Measurements from ENCODE around the gene DNAJA4.

Gene DNAJA4

GRCh38 chr15:78228356-78228996 lies 35.9 kb upstream of the DNAJA4 start:
- no peaks in the 10 kb centered on the region for H3K9me3 ChIP-seq (ENCODE audit: control insufficient read depth, insufficient read depth, low read depth, low read length)
- ChIA-PET POLR2A (no interaction called here), CTCF (interaction anchor here (0.6 to 2.1 kb wide), 8 partner anchors 13 to 121 kb away, joined by 3 to 11 read pairs (median 4); no protein-coding TSS in a partner anchor)
- no peak overlapping the region for H3K27ac ChIP-seq (ENCODE audit: extremely low read depth, low read depth, low read length)
- no peak overlapping the region for H3K4me3 ChIP-seq (ENCODE audit: low read depth, low read length)
- H3K36me3 ChIP-seq (ENCODE audit: control insufficient read depth in 2 of 2, insufficient read depth in 1 of 2, low read length in 2 of 2), result no peaks in the 10 kb centered on the region
- no peaks in the 10 kb centered on the region for H3K4me1 ChIP-seq (ENCODE audit: control insufficient read depth, insufficient read depth, low read length)
- TF ChIP-seq ZFP3 (tag by site-specific recombination; IDR thresholded peaks at IDR 0.05; ENCODE audit: low read depth), result no peak
- TF ChIP-seq PATZ1 (tag by site-specific recombination; IDR thresholded peaks at IDR 0.05), result no peak
- no peak for TF ChIP-seq RBAK (tag by site-specific recombination; IDR thresholded peaks at IDR 0.05)
- TF ChIP-seq ZNF623 (tag by site-specific recombination; IDR thresholded peaks at IDR 0.05), result peak; percentile 95

DNA sequence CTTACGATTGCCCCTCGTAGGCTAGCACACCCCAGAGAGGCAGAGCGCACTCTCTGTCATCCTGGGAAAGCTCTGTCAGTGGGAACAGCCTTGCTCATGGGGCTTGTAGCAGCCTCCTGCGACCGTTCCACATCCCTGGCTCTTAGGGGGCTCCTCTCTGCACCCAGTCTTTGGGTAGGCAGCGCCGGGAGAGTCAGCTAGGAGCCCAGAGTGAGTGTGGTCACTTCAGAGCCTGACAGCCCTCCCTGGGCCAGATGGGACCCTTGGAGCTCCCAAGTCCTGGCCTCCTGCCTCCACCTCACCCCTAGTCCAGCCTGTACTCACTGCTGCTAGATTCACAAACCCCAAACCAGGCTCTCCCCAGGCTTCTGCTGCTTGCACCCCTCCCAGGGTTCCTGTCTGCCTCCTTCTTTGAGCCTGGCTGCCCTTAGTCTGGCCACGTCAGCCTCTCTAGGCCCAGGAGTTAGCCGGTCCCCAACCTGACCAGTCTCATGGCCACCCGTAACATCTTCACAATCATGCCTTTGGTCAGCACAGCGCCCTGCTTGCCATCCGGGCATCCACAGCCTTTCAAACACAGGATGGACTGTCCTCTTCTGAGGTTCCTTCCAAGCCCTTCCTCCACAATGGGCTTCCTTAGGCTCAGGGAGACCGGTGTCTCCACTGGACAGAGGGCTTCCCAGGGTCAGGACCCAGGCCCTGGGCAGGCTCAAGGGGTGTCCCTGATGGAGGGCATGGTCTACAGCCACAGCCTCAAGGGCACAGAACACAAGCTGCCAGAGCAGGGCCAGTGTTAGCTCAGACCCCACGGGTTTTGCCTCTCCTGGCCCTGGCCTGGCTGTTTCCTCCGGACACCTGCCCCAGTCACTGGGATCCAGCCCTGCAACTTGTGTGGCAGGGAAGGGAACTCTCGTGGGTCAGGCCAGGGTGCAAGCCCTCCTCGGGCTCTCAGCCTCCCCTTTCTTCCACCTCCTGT lies 34.6 kb upstream of the DNAJA4 start:
- POLR2A ChIA-PET, result no interaction called here
- CTCF ChIA-PET, result interaction anchor here (1.1 to 1.3 kb wide), 3 partner anchors 11 to 53 kb away, joined by 3 to 7 read pairs (median 4); no protein-coding TSS in a partner anchor
- H3K4me3 ChIP-seq (ENCODE audit: low read depth, low read length), result no peak overlapping the region
- no peaks in the 10 kb centered on the region for H3K36me3 ChIP-seq (ENCODE audit: control insufficient read depth in 2 of 2, insufficient read depth in 1 of 2, low read length in 2 of 2)
- H3K9me3 ChIP-seq (ENCODE audit: control insufficient read depth, insufficient read depth, low read depth, low read length), result no peaks in the 10 kb centered on the region
- H3K4me1 ChIP-seq (ENCODE audit: control insufficient read depth, insufficient read depth, low read length), result no peaks in the 10 kb centered on the region
- TF ChIP-seq ZNF324 (tag by site-specific recombination; IDR thresholded peaks at IDR 0.05) (no peak), ZNF394 (tag by site-specific recombination; IDR thresholded peaks at IDR 0.05; ENCODE audit: borderline replicate concordance) (no peak), ZNF701 (tag by site-specific recombination; IDR thresholded peaks at IDR 0.05) (no peak)
- TF ChIP-seq, protein P1, sequence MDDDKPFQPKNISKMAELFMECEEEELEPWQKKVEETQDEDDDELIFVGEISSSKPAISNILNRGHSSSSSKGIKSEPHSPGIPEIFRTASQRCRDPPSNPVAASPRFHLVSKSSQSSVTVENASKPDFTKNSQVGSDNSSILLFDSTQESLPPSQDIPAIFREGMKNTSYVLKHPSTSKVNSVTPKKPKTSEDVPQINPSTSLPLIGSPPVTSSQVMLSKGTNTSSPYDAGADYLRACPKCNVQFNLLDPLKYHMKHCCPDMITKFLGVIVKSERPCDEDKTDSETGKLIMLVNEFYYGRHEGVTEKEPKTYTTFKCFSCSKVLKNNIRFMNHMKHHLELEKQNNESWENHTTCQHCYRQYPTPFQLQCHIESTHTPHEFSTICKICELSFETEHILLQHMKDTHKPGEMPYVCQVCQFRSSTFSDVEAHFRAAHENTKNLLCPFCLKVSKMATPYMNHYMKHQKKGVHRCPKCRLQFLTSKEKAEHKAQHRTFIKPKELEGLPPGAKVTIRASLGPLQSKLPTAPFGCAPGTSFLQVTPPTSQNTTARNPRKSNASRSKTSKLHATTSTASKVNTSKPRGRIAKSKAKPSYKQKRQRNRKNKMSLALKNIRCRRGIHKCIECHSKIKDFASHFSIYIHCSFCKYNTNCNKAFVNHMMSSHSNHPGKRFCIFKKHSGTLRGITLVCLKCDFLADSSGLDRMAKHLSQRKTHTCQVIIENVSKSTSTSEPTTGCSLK (tag by site-specific recombination; IDR thresholded peaks at IDR 0.05), result no peak
- H3K27ac ChIP-seq (ENCODE audit: extremely low read depth, low read depth, low read length), result no peak overlapping the region

DNA sequence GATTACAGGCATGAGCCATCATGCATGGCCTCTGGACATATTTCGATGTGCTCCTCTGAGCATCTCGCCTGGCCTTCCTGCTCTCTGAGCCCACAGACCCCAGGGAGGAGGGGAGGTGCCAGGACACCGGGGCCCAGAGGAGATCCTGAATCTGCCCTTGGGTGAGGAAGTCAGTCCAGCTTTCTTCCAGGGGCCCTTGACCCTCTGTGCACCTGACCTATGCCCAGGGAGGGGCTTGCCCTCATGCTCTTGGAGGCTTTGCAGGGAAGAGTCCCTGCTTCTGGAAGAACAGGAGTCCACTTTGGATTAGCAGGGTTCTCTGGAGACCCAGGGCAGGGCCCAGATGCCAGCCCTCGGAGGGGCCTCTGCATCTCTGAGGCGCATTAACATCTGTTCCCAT lies 31.4 kb upstream of the DNAJA4 start:
- H3K9me3 ChIP-seq (ENCODE audit: control insufficient read depth, insufficient read depth, low read depth, low read length), result no peaks in the 10 kb centered on the region
- H3K4me3 ChIP-seq (ENCODE audit: low read depth, low read length), result no peak overlapping the region
- CTCF ChIA-PET, result interaction anchor here (0.6 to 2.9 kb wide), 4 partner anchors 8 to 523 kb away, joined by 3 to 28 read pairs (median 8); no protein-coding TSS in a partner anchor
- H3K36me3 ChIP-seq (ENCODE audit: control insufficient read depth in 2 of 2, insufficient read depth in 1 of 2, low read length in 2 of 2), result no peaks in the 10 kb centered on the region
- H3K4me1 ChIP-seq (ENCODE audit: control insufficient read depth, insufficient read depth, low read length), result no peaks in the 10 kb centered on the region
- H3K27ac ChIP-seq (ENCODE audit: extremely low read depth, low read depth, low read length), result no peak overlapping the region
- POLR2A ChIA-PET, result interaction anchor here (1.0 kb wide), 1 partner anchor 25 kb away, joined by 3 read pairs; no protein-coding TSS in a partner anchor
- no peak for TF ChIP-seq KLF10 (tag by site-specific recombination; IDR thresholded peaks at IDR 0.05)
- no peak for TF ChIP-seq ZNF341 (tag by site-specific recombination; IDR thresholded peaks at IDR 0.05; ENCODE audit: low read depth)
- TF ChIP-seq ELK4 (IDR thresholded peaks at IDR 0.05; ENCODE audit: borderline replicate concordance, low read depth, low read length), result no peak
- TF ChIP-seq ZNF140 (tag by site-specific recombination; IDR thresholded peaks at IDR 0.05), result no peak
- TF ChIP-seq ZNF626 (tag by site-specific recombination; IDR thresholded peaks at IDR 0.05), result no peak
- no peak for TF ChIP-seq IKZF3 (tag by site-specific recombination; IDR thresholded peaks at IDR 0.05)
- TF ChIP-seq ZNF48 (tag by site-specific recombination; IDR thresholded peaks at IDR 0.05), result no peak
- TF ChIP-seq ZNF350 (tag by site-specific recombination; IDR thresholded peaks at IDR 0.05), result no peak
- no peak for TF ChIP-seq HOXD13 (CRISPR knock-in tag; IDR thresholded peaks at IDR 0.05; ENCODE audit: borderline replicate concordance)
- no peak for TF ChIP-seq GLI4 (tag by site-specific recombination; IDR thresholded peaks at IDR 0.05)
- TF ChIP-seq, protein P2, sequence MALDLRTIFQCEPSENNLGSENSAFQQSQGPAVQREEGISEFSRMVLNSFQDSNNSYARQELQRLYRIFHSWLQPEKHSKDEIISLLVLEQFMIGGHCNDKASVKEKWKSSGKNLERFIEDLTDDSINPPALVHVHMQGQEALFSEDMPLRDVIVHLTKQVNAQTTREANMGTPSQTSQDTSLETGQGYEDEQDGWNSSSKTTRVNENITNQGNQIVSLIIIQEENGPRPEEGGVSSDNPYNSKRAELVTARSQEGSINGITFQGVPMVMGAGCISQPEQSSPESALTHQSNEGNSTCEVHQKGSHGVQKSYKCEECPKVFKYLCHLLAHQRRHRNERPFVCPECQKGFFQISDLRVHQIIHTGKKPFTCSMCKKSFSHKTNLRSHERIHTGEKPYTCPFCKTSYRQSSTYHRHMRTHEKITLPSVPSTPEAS (tag by site-specific recombination; IDR thresholded peaks at IDR 0.05), result no peak

Data from HEK293 (cell line).